Neural crest cell (in vitro differentiated cells): Measurements from ENCODE around the gene IGF2BP1. TPM values are rescaled to one million over a fixed set of nuclear protein-coding genes. Genes with fewer than 3 reads are reported as not detected.
"Not testable (repeated sequence)": the region's sequence is repeated elsewhere in the genome, so short reads cannot be mapped to it uniquely, and the experiment has no call there.

Experiments used
- DNase-seq: peaks from one replicate; pipeline ENCODE4 v3.0.0; 2021; ENCODE audit warnings: low read depth, mixed read lengths, low spot score
- H3K27ac Mint-ChIP-seq: one replicate; pipeline ENCODE4 v1.8.0; 2021; ENCODE audit warnings: mild to moderate bottlenecking, mixed read lengths; ENCODE audit not compliant: unreplicated experiment
- H3K27me3 Mint-ChIP-seq: 2 replicates; pipeline ENCODE4 v1.8.0; 2021; ENCODE audit warnings: low read depth, mild to moderate bottlenecking, mixed read lengths
- H3K36me3 Mint-ChIP-seq: 2 replicates; pipeline ENCODE4 v1.8.0; 2021; ENCODE audit warnings: low read depth, mild to moderate bottlenecking, mixed read lengths
- H3K4me1 Mint-ChIP-seq: 2 replicates; pipeline ENCODE4 v1.8.0; 2021; ENCODE audit warnings: mixed read lengths
- H3K4me3 Mint-ChIP-seq: one replicate; pipeline ENCODE4 v1.8.0; 2021; ENCODE audit warnings: mild to moderate bottlenecking, mixed read lengths
- H3K9me3 Mint-ChIP-seq: 2 replicates; pipeline ENCODE4 v1.8.0; 2021; ENCODE audit warnings: mixed read lengths
- CTCF ChIP-seq: fragments of 200-600 bp; sonication (generic); conservative IDR thresholded peaks from 2 replicates; pipeline ENCODE4 v1.5.0; 2021; ENCODE audit warnings: antibody characterized with exemption, mild to moderate bottlenecking
- total RNA-seq: library from RNA; stranded (reverse); gene quantifications from 2 replicates; pipeline ENCODE4 v1.2.1, GENCODE V29; 2021

The IGF2BP1 gene
- total RNA-seq, 1 donor from 2014 or later: 536 TPM

DNA sequence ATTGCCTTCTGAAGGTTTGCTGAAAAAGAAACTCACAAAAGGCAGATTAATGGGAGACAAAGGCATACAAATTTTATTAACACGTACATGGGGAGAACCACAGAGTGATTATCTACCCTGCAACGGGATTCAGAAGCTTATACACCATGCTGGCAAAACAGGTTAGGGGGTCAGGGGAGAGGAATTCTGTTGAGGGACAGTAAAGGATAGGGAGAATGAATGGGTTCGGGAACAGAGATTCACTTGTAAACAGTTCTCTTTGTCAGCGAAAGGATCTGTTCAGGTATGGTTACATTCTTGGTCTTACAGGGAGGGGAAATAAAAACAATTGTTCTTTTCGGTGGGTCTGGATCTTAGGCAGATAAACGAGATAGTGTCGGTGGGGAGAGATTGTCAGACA is 81.1 kb downstream of the IGF2BP1 start:
- H3K9me3 Mint-ChIP-seq: peaks cover 5% of the 10 kb centered on the region
- no peak overlapping the region for H3K4me3 Mint-ChIP-seq
- H3K36me3 Mint-ChIP-seq: no peaks in the 10 kb centered on the region
- H3K27ac Mint-ChIP-seq: no peak overlapping the region
- H3K27me3 Mint-ChIP-seq: peaks cover 48% of the 10 kb centered on the region
- DNase-seq: no peak
- no peak for TF ChIP-seq CTCF
- H3K4me1 Mint-ChIP-seq: no peaks in the 10 kb centered on the region

GRCh38 chr17:49079840-49080663 is 82.9 kb downstream of the IGF2BP1 start:
- H3K4me3 Mint-ChIP-seq: no peak overlapping the region
- H3K36me3 Mint-ChIP-seq: no peaks in the 10 kb centered on the region
- H3K27ac Mint-ChIP-seq: peak overlapping the region; percentile 83
- H3K27me3 Mint-ChIP-seq: peaks cover 49% of the 10 kb centered on the region
- no peak for DNase-seq
- no peaks in the 10 kb centered on the region for H3K4me1 Mint-ChIP-seq
- no peak for TF ChIP-seq CTCF
- peaks cover 5% of the 10 kb centered on the region for H3K9me3 Mint-ChIP-seq

DNA sequence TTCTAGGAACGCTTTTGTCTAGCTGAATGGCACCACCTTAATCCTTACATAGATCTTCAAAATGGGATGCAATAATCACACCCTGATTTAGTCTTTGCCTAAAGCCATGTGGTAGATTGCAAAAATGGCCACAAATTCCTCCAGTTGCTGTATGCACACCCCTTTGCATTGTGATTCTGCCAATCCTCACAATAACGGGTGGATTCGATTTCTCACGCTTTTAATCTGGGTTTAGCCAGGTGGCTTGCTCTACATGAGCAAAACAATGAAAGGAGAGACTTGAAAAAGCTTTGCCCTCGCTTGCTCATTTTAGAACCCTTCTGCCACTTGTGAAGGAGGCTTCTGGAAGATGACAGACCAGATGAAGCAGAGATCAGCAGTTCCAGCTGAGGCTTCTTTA is 85.0 kb downstream of the IGF2BP1 start:
- DNase-seq: no peak
- no peak overlapping the region for H3K4me3 Mint-ChIP-seq
- H3K27me3 Mint-ChIP-seq: peaks cover 53% of the 10 kb centered on the region
- H3K27ac Mint-ChIP-seq: no peak overlapping the region
- no peaks in the 10 kb centered on the region for H3K36me3 Mint-ChIP-seq
- H3K4me1 Mint-ChIP-seq: no peaks in the 10 kb centered on the region
- no peak for TF ChIP-seq CTCF
- peaks cover 5% of the 10 kb centered on the region for H3K9me3 Mint-ChIP-seq

- H3K4me3 Mint-ChIP-seq, DNase-seq, H3K36me3 Mint-ChIP-seq, H3K9me3 Mint-ChIP-seq, H3K4me1 Mint-ChIP-seq, H3K27ac Mint-ChIP-seq: not testable (repeated sequence)
- H3K27me3 Mint-ChIP-seq: peaks cover 34% of the 10 kb centered on the region
Observed at GRCh38 chr17:49085046-49085445, 87.9 kb downstream of the IGF2BP1 start.

DNA sequence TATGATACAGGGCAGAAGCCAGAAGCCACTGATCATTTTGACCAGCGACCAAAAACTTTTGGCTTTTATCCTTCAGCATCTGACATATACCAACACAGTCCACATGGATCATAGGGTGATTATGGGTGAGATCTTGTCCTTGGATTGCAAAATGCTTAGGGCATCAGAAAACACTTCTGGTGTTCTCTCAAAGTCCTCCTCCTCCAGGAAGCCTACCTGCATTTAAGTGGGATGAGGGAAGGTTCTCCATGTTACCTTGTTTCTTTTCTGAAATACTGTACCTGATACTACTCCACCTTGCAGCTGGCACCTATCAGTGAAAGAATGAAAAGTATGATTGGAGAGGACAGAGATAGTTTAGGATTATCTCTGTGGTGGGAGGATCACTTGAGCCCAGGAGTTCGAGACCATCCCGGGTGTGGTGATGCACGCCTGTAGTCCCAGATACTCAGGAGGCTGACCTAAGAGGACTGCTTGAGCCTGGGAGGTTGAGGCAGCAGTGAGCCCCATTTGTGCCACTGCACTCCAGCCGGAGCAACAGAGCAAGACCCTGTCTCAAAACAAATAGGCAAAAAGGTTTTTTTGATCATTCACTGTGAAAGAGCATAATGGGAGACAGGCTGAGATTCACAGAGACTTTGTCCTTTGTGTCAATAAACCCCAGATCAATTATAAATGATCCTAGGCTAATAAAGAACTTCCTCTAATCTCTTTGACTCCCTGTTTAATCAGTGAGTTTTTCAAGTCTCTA is 88.6 kb downstream of the IGF2BP1 start:
- DNase-seq: no peak
- Mint-ChIP-seq H3K36me3 (no peaks in the 10 kb centered on the region), H3K27ac (no peak overlapping the region), H3K27me3 (peaks cover 34% of the 10 kb centered on the region), H3K4me1 (no peaks in the 10 kb centered on the region), H3K9me3 (no peaks in the 10 kb centered on the region), H3K4me3 (no peak overlapping the region)
- TF ChIP-seq CTCF: no peak

- peaks cover 30% of the 10 kb centered on the region for H3K27me3 Mint-ChIP-seq
- H3K9me3 Mint-ChIP-seq: no peaks in the 10 kb centered on the region
- no peak overlapping the region for H3K4me3 Mint-ChIP-seq
- no peaks in the 10 kb centered on the region for H3K4me1 Mint-ChIP-seq
- H3K27ac Mint-ChIP-seq: no peak overlapping the region
- no peaks in the 10 kb centered on the region for H3K36me3 Mint-ChIP-seq
- TF ChIP-seq CTCF: no peak
- DNase-seq: no peak
Observed at GRCh38 chr17:49086316-49086605, 89.1 kb downstream of the IGF2BP1 start.
